K562 (cell line): ENCODE results near the gene ZNF148. TPM values are rescaled to one million over a fixed set of nuclear protein-coding genes. Genes with fewer than 3 reads are reported as not detected.

Experiments used
- ATAC-seq: fragments of 200-7000 bp; cut with Tn5 transposase; 3 replicates; pipeline ENCODE4 v1.9.1; 2020; ENCODE audit warnings: moderate library complexity
- BruUV-seq: library from RNA; stranded (reverse); fragments of 400-500 nt; replicated peaks from 2 replicates; lab custom pipeline; 2021; lab: Mats Ljungman, UMichigan
- CTCF ChIA-PET: fragments of 300-600 bp; formaldehyde crosslinking; extraction: SDS; loops from one replicate; lab custom pipeline; 2021; ENCODE audit warnings: low intra/inter-chr PET ratio; lab: Yijun Ruan, JAX
- POLR2A ChIA-PET: fragments of 300-600, 350-650 bp; sonication (Branson Sonifier 250); formaldehyde crosslinking; extraction: SDS; loops from one replicate; lab custom pipeline; 2021; ENCODE audit warnings: antibody characterized with exemption, inconsistent platforms; lab: Yijun Ruan, JAX
- DNase-seq, 4 experiments: peaks; one replicate each; pipeline versions ENCODE4 v3.0.0 to v3.0.0-alpha.2; 2011 to 2018; ENCODE audit warnings: low spot score in 3 of 4, mixed read lengths in 3 of 4; ENCODE audit errors: extremely low read depth in 1 of 4
- FAIRE-seq: peaks from 2 replicates; lab custom pipeline; 2011; peaks lifted over from hg19 to GRCh38; lab: Jason Lieb, UNC
- H2AFZ ChIP-seq: 2 replicates; pipeline ENCODE4 v1.6.0; 2011; ENCODE audit warnings: low read depth, low read length, control low read depth, inconsistent platforms
- H3K27ac ChIP-seq: fragments of 200-600 bp; 3 replicates; pipeline ENCODE4 v1.8.0; 2011; ENCODE audit warnings: low read depth, mild to moderate bottlenecking, control low read depth, inconsistent platforms, low read length, moderate library complexity, mixed read lengths; ENCODE audit errors: extremely low read depth
- H3K27me3 ChIP-seq, 2 experiments: fragments of 300-600 bp in 1 of 2; 2 replicates in 1 of 2; 3 replicates in 1 of 2; pipeline versions ENCODE4 v1.6.0 to v1.8.0; 2011; ENCODE audit warnings: inconsistent platforms in 2 of 2, low read length in 2 of 2, mild to moderate bottlenecking in 1 of 2, mixed read lengths in 1 of 2, moderate library complexity in 1 of 2; ENCODE audit not compliant: control insufficient read depth in 2 of 2, insufficient read depth in 2 of 2
- H3K36me3 ChIP-seq: fragments of 300-600 bp; 3 replicates; pipeline ENCODE4 v1.8.0; 2011; ENCODE audit warnings: mild to moderate bottlenecking, low read length, inconsistent platforms; ENCODE audit not compliant: control insufficient read depth, insufficient read depth
- H3K4me1 ChIP-seq, 2 experiments: fragments of 200-600 bp in 1 of 2; replicated peaks in 1 of 2; 2 replicates in 1 of 2; 3 replicates in 1 of 2; pipeline versions ENCODE4 v1.5.1 to v1.8.0; 2011; ENCODE audit warnings: inconsistent platforms in 2 of 2, low read length in 2 of 2, mild to moderate bottlenecking in 1 of 2, mixed read lengths in 1 of 2, moderate library complexity in 1 of 2; ENCODE audit not compliant: control insufficient read depth in 2 of 2, insufficient read depth in 2 of 2
- H3K4me2 ChIP-seq: 2 replicates; pipeline ENCODE4 v1.6.1; 2011; ENCODE audit warnings: low read length, control low read depth, inconsistent platforms, mixed read lengths; ENCODE audit not compliant: insufficient read depth
- H3K4me3 ChIP-seq: fragments of 200-600 bp; sonication (generic), shearing (Covaris generic); 2 replicates; pipeline ENCODE4 v1.5.1; 2016; ENCODE audit warnings: control low read depth, inconsistent platforms
- H3K79me2 ChIP-seq: fragments of 200-600 bp; 3 replicates; pipeline ENCODE4 v1.8.0; 2011; ENCODE audit warnings: low read length, inconsistent platforms; ENCODE audit not compliant: control insufficient read depth, insufficient read depth
- H3K9ac ChIP-seq, 2 experiments: 2 replicates each; pipeline versions ENCODE4 v1.6.0 to v1.6.1; 2011; ENCODE audit warnings: low read depth in 2 of 2, low read length in 2 of 2, control low read depth in 1 of 2, inconsistent platforms in 1 of 2, mild to moderate bottlenecking in 1 of 2, mixed read lengths in 1 of 2; ENCODE audit not compliant: insufficient read depth in 1 of 2
- H3K9me1 ChIP-seq: one replicate; pipeline ENCODE4 v1.6.0; 2011; ENCODE audit warnings: inconsistent platforms, mild to moderate bottlenecking, low read length, moderate library complexity; ENCODE audit not compliant: control insufficient read depth, insufficient read depth
- H3K9me3 ChIP-seq: replicated peaks from 2 replicates; pipeline ENCODE4 v1.5.1; 2011; ENCODE audit warnings: low read depth, low read length, inconsistent platforms; ENCODE audit not compliant: control insufficient read depth, insufficient read depth
- H4K20me1 ChIP-seq: replicated peaks from 2 replicates; pipeline ENCODE4 v1.6.1; 2011; ENCODE audit warnings: low read length, inconsistent platforms, mixed read lengths; ENCODE audit not compliant: control insufficient read depth, insufficient read depth
- ASH1L ChIP-seq: fragments of 450-650 bp; IDR thresholded peaks from 2 replicates; pipeline ENCODE4 v1.6.1; 2018; ENCODE audit warnings: borderline replicate concordance, mild to moderate bottlenecking, low read depth; ENCODE audit not compliant: partially characterized antibody
- ELF2 ChIP-seq: fragments of 250-450 bp; sonication (Bioruptor Pico); IDR thresholded peaks from 2 replicates; pipeline ENCODE4 v1.5.0; 2021; ENCODE audit warnings: mild to moderate bottlenecking
- ETV1 ChIP-seq: fragments of 450-650 bp; conservative IDR thresholded peaks from 2 replicates; pipeline ENCODE4 v1.6.1; 2016; ENCODE audit warnings: missing genetic modification characterization, control low read depth, low read depth, missing compliant biosample characterization
- HNRNPL ChIP-seq: fragments of 200-400 bp; formaldehyde crosslinking; IDR thresholded peaks from 2 replicates; pipeline ENCODE4 v1.6.1; 2017; ENCODE audit warnings: low read depth, mild to moderate bottlenecking, low read length
- KAT7 ChIP-seq: sonication (generic); formaldehyde crosslinking; IDR thresholded peaks from 2 replicates; pipeline ENCODE4 v1.8.0; 2022; ENCODE audit warnings: missing genetic modification reagents, mild to moderate bottlenecking, borderline replicate concordance
- KLF6 ChIP-seq: fragments of 250-450 bp; sonication (Bioruptor Pico); IDR thresholded peaks from 2 replicates; pipeline ENCODE4 v1.4.0; 2020; ENCODE audit warnings: mild to moderate bottlenecking, moderate library complexity, borderline replicate concordance
- L3MBTL2 ChIP-seq: fragments of 450-650 bp; IDR thresholded peaks from 2 replicates; pipeline ENCODE4 v1.6.1; 2016; ENCODE audit warnings: mild to moderate bottlenecking, moderate library complexity
- MNT ChIP-seq, 2 experiments: fragments of 450-650 bp; conservative IDR thresholded peaks; 2 replicates each; pipeline ENCODE4 v1.6.1; 2017; ENCODE audit warnings: mild to moderate bottlenecking in 2 of 2, moderate library complexity in 2 of 2
- SAP30 ChIP-seq: fragments of 200-600 bp; sonication (generic); IDR thresholded peaks from 2 replicates; pipeline ENCODE4 v1.6.1; 2012; ENCODE audit warnings: borderline replicate concordance, low read depth, mild to moderate bottlenecking, moderate library complexity, low read length, control low read depth, inconsistent platforms; ENCODE audit not compliant: insufficient read depth, poor library complexity, severe bottlenecking
- SMAD1 ChIP-seq: fragments of 150-350 bp; IDR thresholded peaks from 2 replicates; pipeline ENCODE4 v1.6.1; 2014; ENCODE audit warnings: low read length, low read depth; ENCODE audit not compliant: partially characterized antibody
- SMC3 ChIP-seq: conservative IDR thresholded peaks from 2 replicates; pipeline ENCODE4 v1.6.1; 2011; ENCODE audit warnings: low read depth, low read length, improper control_type of control experiment; ENCODE audit not compliant: insufficient read depth
- SP1 ChIP-seq: sonication (generic); formaldehyde crosslinking; IDR thresholded peaks from 2 replicates; pipeline ENCODE4 v1.8.1; 2022; ENCODE audit warnings: mild to moderate bottlenecking, missing genetic modification reagents
- TAF1 ChIP-seq: IDR thresholded peaks from 2 replicates; pipeline ENCODE4 v1.6.1; 2011; ENCODE audit warnings: mild to moderate bottlenecking, low read length, moderate library complexity; ENCODE audit not compliant: insufficient read depth, control insufficient read depth, severe bottlenecking; ENCODE audit errors: extremely low read depth
- THAP7 ChIP-seq: fragments of 250-450 bp; sonication (Bioruptor Pico); IDR thresholded peaks from 2 replicates; pipeline ENCODE4 v1.5.0; 2021
- USF1 ChIP-seq: sonication (generic); formaldehyde crosslinking; IDR thresholded peaks from 2 replicates; pipeline ENCODE4 v1.9.0; 2022; ENCODE audit warnings: mild to moderate bottlenecking, missing genetic modification reagents
- ZBED1 ChIP-seq: IDR thresholded peaks from 2 replicates; pipeline ENCODE4 v1.6.1; 2014
- ZNF140 ChIP-seq: fragments of 250-450 bp; sonication (Bioruptor Pico); IDR thresholded peaks from 2 replicates; pipeline ENCODE4 v1.8.0; 2021; ENCODE audit warnings: moderate library complexity, mild to moderate bottlenecking, inconsistent platforms
- ZNF165 ChIP-seq: fragments of 250-450 bp; sonication (Bioruptor Pico); IDR thresholded peaks from 2 replicates; pipeline ENCODE4 v1.4.0; 2020; ENCODE audit warnings: borderline replicate concordance
- WGBS: fragments of 100-300 bp; shearing (Covaris generic); methylation state at CpG from one replicate; pipeline ENCODE4 v1.1.6; 2016; ENCODE audit warnings: low coverage, mixed read lengths; ENCODE audit not compliant: insufficient coverage; ENCODE audit errors: missing lambda C conversion rate; 5-methylcytosine and 5-hydroxymethylcytosine counted together
- in situ Hi-C: fragments of 300-500 bp; cut with MboI; formaldehyde crosslinking; loops from 4 replicates; pipeline ENCODE4 v1.15.0; 2018; ENCODE audit warnings: inconsistent platforms, mixed read lengths
- intact Hi-C: fragments of 100-400 bp; cut with micrococcal nuclease; formaldehyde crosslinking; loops from 2 replicates; pipeline ENCODE4 v1.14.2; 2022
- polyA plus RNA-seq, 8 experiments: library from polyadenylated mRNA; depleted of rRNA in 4 of 8; stranded (reverse) in 5 of 8; unstranded in 3 of 8; fragments of >200 nt; fragmentation: Nextera tagmentation in 2 of 8; fragmentation: Illumina TruSeq in 1 of 8; extraction: Ambion mirVana in 2 of 8; extraction: Trizol in 1 of 8; gene quantifications; 2 replicates each; pipeline versions ENCODE4 v1.2.1 to v1.2.3, GENCODE V29; 2011 to 2014; ENCODE audit warnings: inconsistent platforms in 1 of 8, missing spikeins in 1 of 8
- total RNA-seq, 7 experiments: library from RNA; depleted of rRNA in 6 of 7; stranded (reverse); fragments of >200 nt in 6 of 7; fragmentation: Illumina TruSeq in 2 of 7; extraction: Trizol in 2 of 7; gene quantifications; 2 replicates each; pipeline versions ENCODE4 v1.2.1 to v1.2.3, GENCODE V29; 2011 to 2021; ENCODE audit warnings: low replicate concordance in 1 of 7

Gene ZNF148
- total and polyA plus RNA-seq, 9 of the 15 experiments (the other 6 are each of a cell fraction or from before 2014, with no cell fraction given): 2.7 to 15.1 (median 8.3) TPM

- no peak for DNase-seq
- no peaks in the 10 kb centered on the region for H3K9me3 ChIP-seq
- H4K20me1 ChIP-seq: no peaks in the 10 kb centered on the region
- H3K4me2 ChIP-seq: no peak overlapping the region
- no peak for ATAC-seq
- H3K27me3 ChIP-seq: no peaks in the 10 kb centered on the region
- no peak for FAIRE-seq
- ChIA-PET POLR2A (interaction anchor here (0.6 to 1.0 kb wide), 2 partner anchors 12 to 179 kb away, joined by 3 to 5 read pairs; no protein-coding TSS in a partner anchor), CTCF (no interaction called here)
- no peaks in the 10 kb centered on the region for H3K9me1 ChIP-seq
- no peaks in the 10 kb centered on the region for H3K36me3 ChIP-seq
- H3K79me2 ChIP-seq: no peaks in the 10 kb centered on the region
- WGBS: 100% methylated on average over 1 of the region's 1 CpG
- H2AFZ ChIP-seq: no peak overlapping the region
- no peaks in the 10 kb centered on the region for H3K4me1 ChIP-seq
- in situ Hi-C loops: no loop called here
- no TSS peak for BruUV-seq
- TF ChIP-seq KLF6 (CRISPR knock-in tag) (no peak), USF1 (CRISPR knock-in tag) (no peak), ELF2 (CRISPR knock-in tag) (no peak), SAP30 (no peak), TAF1 (no peak), ASH1L (no peak), SP1 (CRISPR knock-in tag) (no peak), ETV1 (tag) (no peak), THAP7 (CRISPR knock-in tag) (no peak), HNRNPL (no peak), ZNF140 (no peak), L3MBTL2 (no peak), SMC3 (no peak), MNT (conservative IDR thresholded peaks at IDR 0.05) (no peak), KAT7 (CRISPR knock-in tag) (no peak), ZBED1 (no peak), ZNF165 (no peak), SMAD1 (no peak)
- TF ChIP-seq, all 486 proteins: peak for 0
- Histone ChIP-seq H3K4me3 (no peak overlapping the region), H3K9ac (no peak overlapping the region), H3K27ac (no peak overlapping the region)
- intact Hi-C loops: no loop called here
Measured at GRCh38 chr3:125261031-125261430, 114.1 kb downstream of the ZNF148 start.
